Body of pancreas (tissue), 4 donors: ENCODE data around the gene PYDC1.

Experiments
- CTCF ChIP-seq, 7 experiments: fragments of 450-650 bp in 4 of 7; fragments of 200-600 bp in 3 of 7; sonication (generic) in 3 of 7; IDR thresholded peaks; one replicate each; pipeline ENCODE4 v1.5.1; 2016 to 2019; ENCODE audit warnings: antibody characterized with exemption in 7 of 7
- POLR2A ChIP-seq, 3 donors: fragments of 450-650 bp; IDR thresholded peaks; one replicate each; pipeline ENCODE4 v1.6.1; 2016; ENCODE audit warnings: antibody characterized with exemption in 3 of 3, mild to moderate bottlenecking in 2 of 3

GRCh38 chr16:31248344-31248743, 31.4 kb upstream of the PYDC1 start:
- no peak for TF ChIP-seq CTCF (IDR thresholded peaks at IDR 0.05)
- TF ChIP-seq POLR2A (IDR thresholded peaks at IDR 0.05): no peak
